Measurements from ENCODE around the gene RSAD2. TPM values are rescaled to one million over a fixed set of nuclear protein-coding genes. Genes with fewer than 3 reads are reported as not detected.

Gene RSAD2
- total RNA-seq, 2 experiments from 2014 or later: 9.1 to 9.9 TPM

DNA sequence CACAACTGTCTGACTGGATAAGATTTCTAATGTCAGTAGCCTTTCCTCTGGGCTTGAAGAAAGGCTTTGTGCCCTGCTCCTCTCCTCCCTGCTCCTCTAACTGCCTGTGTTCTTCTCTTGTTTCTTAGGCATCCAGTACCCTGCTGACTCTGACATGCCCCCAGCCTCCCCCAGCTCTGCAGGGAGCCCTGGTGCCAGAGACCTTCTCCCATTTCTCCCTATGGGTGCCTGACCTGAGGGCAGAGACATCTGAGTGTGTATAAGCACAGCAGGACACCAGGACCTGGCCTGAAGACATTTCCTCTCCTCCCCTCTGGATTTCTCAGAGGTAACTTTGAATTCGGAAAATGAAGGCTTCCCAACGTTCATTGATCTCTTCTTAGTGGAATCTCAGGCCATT is 63.2 kb downstream of the RSAD2 start:
- H3K9me3 Mint-ChIP-seq: no peaks in the 10 kb centered on the region
- peaks cover 57% of the 10 kb centered on the region for H3K4me1 Mint-ChIP-seq (ENCODE audit: low read depth)
- H3K27ac Mint-ChIP-seq: no peak overlapping the region
- no peak overlapping the region for H3K4me3 Mint-ChIP-seq
- DNase-seq: no peak
- intact Hi-C loops (cut with micrococcal nuclease): no loop called here
- CTCF ChIA-PET: no interaction called here
- H3K36me3 Mint-ChIP-seq (ENCODE audit: low read depth): peaks cover 47% of the 10 kb centered on the region
- H3K27me3 Mint-ChIP-seq (ENCODE audit: low read depth): no peaks in the 10 kb centered on the region

DNA sequence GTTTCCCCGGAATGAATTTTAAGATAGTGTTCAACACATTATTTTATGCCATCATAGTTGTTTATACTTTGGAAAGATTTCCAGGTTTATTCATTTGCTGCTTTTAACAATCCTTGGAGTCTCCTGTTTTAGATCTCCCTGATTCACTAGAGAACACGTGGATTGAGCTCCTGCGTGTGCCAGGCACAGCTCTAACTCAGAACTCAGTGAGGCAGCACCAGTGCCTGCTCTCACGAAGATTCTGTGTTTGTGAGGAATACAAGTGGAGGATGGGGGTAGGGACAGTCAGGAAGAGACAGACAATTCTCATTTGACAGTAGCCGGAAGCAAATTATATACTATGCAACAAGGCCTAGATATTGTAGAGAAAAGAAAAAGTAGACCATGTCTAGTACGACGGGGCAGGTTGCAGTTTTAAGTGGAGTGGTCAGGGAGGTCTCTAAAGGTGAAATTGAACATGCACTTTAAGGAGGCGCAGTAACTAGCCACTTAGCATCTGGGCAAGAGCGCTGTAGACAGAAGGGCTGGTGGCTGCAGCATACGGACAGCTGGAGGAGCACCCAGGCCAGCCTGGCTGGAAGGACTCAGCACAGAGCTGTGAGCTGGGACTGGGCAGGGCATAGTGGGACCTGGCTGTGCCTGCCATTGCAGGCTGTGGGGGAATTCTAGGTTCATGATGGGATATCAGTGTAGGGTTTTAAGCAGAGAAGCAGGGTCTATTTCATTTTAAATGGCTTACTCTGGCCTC is 63.9 kb downstream of the RSAD2 start:
- CTCF ChIA-PET: no interaction called here
- Mint-ChIP-seq H3K27ac (no peak overlapping the region), H3K27me3 (ENCODE audit: low read depth) (no peaks in the 10 kb centered on the region), H3K4me1 (ENCODE audit: low read depth) (peaks cover 52% of the 10 kb centered on the region), H3K36me3 (ENCODE audit: low read depth) (peaks cover 48% of the 10 kb centered on the region), H3K9me3 (no peaks in the 10 kb centered on the region), H3K4me3 (no peak overlapping the region)
- DNase-seq: no peak
- intact Hi-C loops (cut with micrococcal nuclease): no loop called here

DNA sequence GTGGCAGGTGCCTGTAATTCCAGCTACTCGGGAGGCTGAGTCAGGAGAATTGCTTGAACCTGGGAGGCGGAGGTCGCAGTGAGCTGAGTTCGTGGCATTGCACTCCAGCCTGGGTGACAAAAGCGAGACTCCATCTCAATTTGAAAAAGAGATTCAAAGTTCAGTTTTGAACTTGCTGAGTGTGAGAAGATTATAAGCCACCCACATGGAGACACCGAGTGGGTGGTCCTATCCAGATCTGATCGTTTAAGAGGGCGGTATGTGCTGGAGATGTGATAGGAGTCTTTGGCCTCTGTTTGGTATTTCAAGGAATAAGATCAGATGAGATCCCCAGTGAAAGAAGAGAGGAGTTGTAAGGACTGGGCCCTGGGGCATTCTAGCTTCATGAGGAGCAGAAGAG is 65.3 kb downstream of the RSAD2 start:
- Mint-ChIP-seq H3K9me3 (no peaks in the 10 kb centered on the region), H3K27ac (no peak overlapping the region), H3K4me1 (ENCODE audit: low read depth) (peaks cover 42% of the 10 kb centered on the region), H3K4me3 (no peak overlapping the region), H3K36me3 (ENCODE audit: low read depth) (peaks cover 46% of the 10 kb centered on the region), H3K27me3 (ENCODE audit: low read depth) (no peaks in the 10 kb centered on the region)
- CTCF ChIA-PET: no interaction called here
- no peak for DNase-seq
- intact Hi-C loops (cut with micrococcal nuclease): no loop called here

DNA sequence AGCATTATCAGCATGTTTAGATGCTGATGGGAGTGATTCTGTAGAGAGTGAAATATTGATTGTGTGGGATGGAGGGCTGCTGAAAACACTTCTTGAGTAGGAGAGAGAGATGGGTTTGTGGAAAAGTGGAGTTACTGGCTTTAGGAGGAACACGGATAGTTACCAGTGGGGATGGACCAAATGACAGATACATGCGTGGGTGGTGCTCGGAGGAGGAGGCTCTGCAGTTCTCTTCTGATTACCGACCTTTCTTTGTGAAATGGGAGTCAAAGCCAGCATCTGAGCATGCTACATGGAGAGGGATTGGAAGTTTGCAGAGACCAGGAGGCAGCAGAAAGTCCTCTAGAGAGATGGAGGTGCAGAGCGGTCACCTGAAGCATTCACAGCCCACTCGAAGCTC is 65.9 kb downstream of the RSAD2 start:
- CTCF ChIA-PET: interaction anchor here (0.6 kb wide), 1 partner anchor 14 kb away, joined by 3 read pairs; no protein-coding TSS in a partner anchor
- no peak overlapping the region for H3K27ac Mint-ChIP-seq
- DNase-seq: no peak
- peaks cover 48% of the 10 kb centered on the region for H3K36me3 Mint-ChIP-seq (ENCODE audit: low read depth)
- peaks cover 47% of the 10 kb centered on the region for H3K4me1 Mint-ChIP-seq (ENCODE audit: low read depth)
- no peaks in the 10 kb centered on the region for H3K9me3 Mint-ChIP-seq
- no peaks in the 10 kb centered on the region for H3K27me3 Mint-ChIP-seq (ENCODE audit: low read depth)
- no peak overlapping the region for H3K4me3 Mint-ChIP-seq
- intact Hi-C loops (cut with micrococcal nuclease): no loop called here

DNA sequence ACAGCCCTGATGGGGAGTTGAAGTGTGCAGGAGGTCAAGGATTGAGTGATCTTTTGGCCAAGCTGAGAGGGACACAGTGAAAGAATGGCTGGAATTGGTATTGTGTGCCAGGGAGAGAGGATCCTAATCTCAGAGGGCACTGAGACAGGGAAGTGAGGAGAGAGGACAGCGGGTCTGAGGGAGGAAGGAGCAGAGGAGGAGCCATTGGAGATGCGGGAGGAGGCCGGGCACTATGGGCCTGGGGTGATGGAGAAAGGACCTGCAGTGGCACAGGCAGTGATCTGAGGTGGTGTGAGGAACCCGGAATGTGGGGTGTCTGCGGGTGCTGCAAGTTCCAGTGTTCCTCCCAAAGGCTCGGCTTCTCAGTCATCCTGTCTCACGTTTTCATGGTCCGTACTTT is 66.4 kb downstream of the RSAD2 start:
- peaks cover 45% of the 10 kb centered on the region for H3K4me1 Mint-ChIP-seq (ENCODE audit: low read depth)
- H3K27ac Mint-ChIP-seq: no peak overlapping the region
- intact Hi-C loops (cut with micrococcal nuclease): no loop called here
- H3K27me3 Mint-ChIP-seq (ENCODE audit: low read depth): no peaks in the 10 kb centered on the region
- no peaks in the 10 kb centered on the region for H3K9me3 Mint-ChIP-seq
- CTCF ChIA-PET: interaction anchor here (0.6 kb wide), 1 partner anchor 15 kb away, joined by 3 read pairs; no protein-coding TSS in a partner anchor
- no peak overlapping the region for H3K4me3 Mint-ChIP-seq
- DNase-seq: no peak
- peaks cover 50% of the 10 kb centered on the region for H3K36me3 Mint-ChIP-seq (ENCODE audit: low read depth)

DNA sequence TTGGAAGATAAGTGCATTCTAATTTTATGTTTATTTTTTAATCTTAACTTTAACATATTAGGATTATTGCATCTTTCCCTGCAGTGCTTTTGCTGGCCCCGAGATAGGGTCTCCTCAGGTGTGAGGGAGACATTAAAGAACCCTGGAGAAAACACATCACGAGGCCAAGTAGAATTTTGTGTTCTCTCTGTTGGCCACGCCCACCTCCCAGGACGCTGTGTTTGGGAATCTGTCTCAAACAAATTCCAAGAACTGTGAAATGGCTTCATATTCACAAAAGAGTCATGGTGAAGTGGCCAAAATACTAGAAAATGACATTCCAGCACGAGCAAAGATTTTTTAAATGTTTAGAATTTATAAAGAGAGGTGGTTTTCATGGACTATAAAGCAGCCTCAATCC is 67.0 kb downstream of the RSAD2 start:
- H3K36me3 Mint-ChIP-seq (ENCODE audit: low read depth): peaks cover 51% of the 10 kb centered on the region
- H3K4me1 Mint-ChIP-seq (ENCODE audit: low read depth): peaks cover 41% of the 10 kb centered on the region
- intact Hi-C loops (cut with micrococcal nuclease): no loop called here
- H3K27me3 Mint-ChIP-seq (ENCODE audit: low read depth): no peaks in the 10 kb centered on the region
- CTCF ChIA-PET: interaction anchor here (0.7 kb wide), 1 partner anchor 33 kb away, joined by 4 read pairs; no protein-coding TSS in a partner anchor
- no peaks in the 10 kb centered on the region for H3K9me3 Mint-ChIP-seq
- H3K4me3 Mint-ChIP-seq: no peak overlapping the region
- no peak for DNase-seq
- no peak overlapping the region for H3K27ac Mint-ChIP-seq

DNA sequence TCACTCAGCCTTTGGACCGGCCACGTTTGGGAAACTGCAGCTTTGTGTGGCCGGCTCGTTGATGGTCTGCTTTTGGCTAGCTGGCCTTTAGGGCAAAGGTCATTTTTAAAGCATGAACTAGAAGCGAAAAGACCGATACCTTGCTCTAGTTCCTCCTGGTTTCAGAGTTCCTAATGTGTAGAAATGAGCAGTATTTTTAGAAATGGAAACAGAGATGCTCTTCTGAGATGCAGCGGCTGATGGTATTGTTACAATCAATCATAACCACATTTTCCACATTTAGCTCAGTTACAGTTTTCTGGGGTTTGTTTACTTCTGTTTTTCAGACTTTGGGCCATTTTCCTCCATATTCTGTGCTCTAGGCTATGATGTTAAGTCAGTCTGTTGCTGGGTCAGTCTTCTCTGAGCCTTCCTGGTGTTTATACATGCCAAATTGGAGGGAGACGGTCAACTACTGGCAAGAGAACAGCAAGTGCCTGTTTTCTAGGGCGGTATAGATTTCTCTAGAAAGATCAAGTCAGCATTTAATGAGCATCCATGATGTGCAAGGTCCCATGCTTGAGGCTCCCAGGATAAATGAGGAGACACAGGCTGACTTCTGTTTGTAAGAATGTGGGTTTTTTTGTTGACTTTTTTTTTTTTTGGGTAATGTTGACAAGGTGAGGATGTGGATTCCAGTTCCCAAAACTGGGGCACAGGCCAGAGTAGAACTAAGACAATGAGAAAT is 67.7 kb downstream of the RSAD2 start:
- H3K36me3 Mint-ChIP-seq (ENCODE audit: low read depth): peaks cover 51% of the 10 kb centered on the region

DNA sequence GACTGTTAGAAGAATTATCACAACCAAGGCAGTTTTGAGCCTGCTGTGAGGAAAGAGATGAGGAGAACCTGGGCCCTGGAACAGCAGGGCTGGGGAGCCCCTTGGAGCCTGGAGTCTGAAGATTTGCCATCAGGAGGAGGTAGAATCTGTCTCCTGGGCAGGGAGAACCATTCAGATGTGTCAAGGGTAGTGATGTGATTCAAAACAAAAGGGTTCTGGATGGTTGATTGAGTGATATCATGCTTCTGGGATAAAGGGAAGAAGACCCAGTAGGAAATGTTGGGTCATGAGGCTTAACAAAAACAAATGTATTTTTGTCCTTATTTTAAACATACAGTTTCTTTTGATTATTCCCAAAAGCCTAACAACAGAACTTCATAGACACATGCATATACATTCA is 68.2 kb downstream of the RSAD2 start:
- Mint-ChIP-seq H3K27ac (no peak overlapping the region), H3K9me3 (no peaks in the 10 kb centered on the region), H3K36me3 (ENCODE audit: low read depth) (peaks cover 49% of the 10 kb centered on the region), H3K27me3 (ENCODE audit: low read depth) (no peaks in the 10 kb centered on the region), H3K4me3 (no peak overlapping the region), H3K4me1 (ENCODE audit: low read depth) (peaks cover 50% of the 10 kb centered on the region)
- no peak for DNase-seq
- intact Hi-C loops (cut with micrococcal nuclease): loop anchor here (5.0 kb wide), 1 partner anchor 49 kb away; no protein-coding TSS in a partner anchor
- CTCF ChIA-PET: interaction anchor here (1.0 to 1.8 kb wide), 4 partner anchors 11 to 99 kb away, joined by 3 to 5 read pairs (median 4); no protein-coding TSS in a partner anchor

More for the DNA sequence above, 67.7 kb downstream of the RSAD2 start:
- Mint-ChIP-seq H3K4me3 (no peak overlapping the region), H3K27ac (no peak overlapping the region), H3K27me3 (ENCODE audit: low read depth) (no peaks in the 10 kb centered on the region), H3K4me1 (ENCODE audit: low read depth) (peaks cover 44% of the 10 kb centered on the region), H3K9me3 (no peaks in the 10 kb centered on the region)
- intact Hi-C loops (cut with micrococcal nuclease): loop anchor here (5.0 kb wide), 1 partner anchor 48 kb away; no protein-coding TSS in a partner anchor
- DNase-seq: no peak
- CTCF ChIA-PET: interaction anchor here (0.7 to 1.8 kb wide), 3 partner anchors 12 to 99 kb away, joined by 3 to 5 read pairs (median 4); no protein-coding TSS in a partner anchor

DNA sequence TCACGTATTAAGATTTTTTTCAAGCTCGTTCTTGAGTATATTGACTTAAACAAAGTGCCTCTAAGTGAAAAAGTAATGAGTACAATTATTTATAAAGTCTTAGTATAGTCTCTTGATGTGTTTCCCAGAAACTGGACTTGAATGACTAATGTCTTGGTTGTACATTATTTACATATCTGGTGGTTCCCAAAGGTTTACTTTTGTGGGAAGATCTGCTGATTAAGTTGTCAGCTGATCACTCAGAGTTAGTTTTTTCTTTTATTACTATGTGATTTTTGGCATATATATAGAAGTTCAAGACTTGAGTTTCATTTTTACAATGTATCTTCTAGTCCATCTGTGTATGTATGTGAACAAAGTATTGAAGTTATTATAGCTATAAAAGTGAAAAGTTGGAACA is 69.1 kb downstream of the RSAD2 start:
- intact Hi-C loops (cut with micrococcal nuclease): loop anchor here (5.0 kb wide), 1 partner anchor 49 kb away; no protein-coding TSS in a partner anchor
- no peak overlapping the region for H3K27ac Mint-ChIP-seq
- peaks cover 40% of the 10 kb centered on the region for H3K36me3 Mint-ChIP-seq (ENCODE audit: low read depth)
- H3K4me1 Mint-ChIP-seq (ENCODE audit: low read depth): peaks cover 55% of the 10 kb centered on the region
- no peak overlapping the region for H3K4me3 Mint-ChIP-seq
- H3K27me3 Mint-ChIP-seq (ENCODE audit: low read depth): no peaks in the 10 kb centered on the region
- CTCF ChIA-PET: interaction anchor here (1.0 to 1.8 kb wide), 6 partner anchors 10 to 98 kb away, joined by 3 to 5 read pairs (median 4); no protein-coding TSS in a partner anchor
- no peaks in the 10 kb centered on the region for H3K9me3 Mint-ChIP-seq
- no peak for DNase-seq

Other genes with a start within 250 kb of the RSAD2 start
- 1 to 10 TPM; 7.2 to 7.7 TPM for gene CMPK2, start 11.9 kb upstream of the RSAD2 start, total RNA-seq
- 10 to 100 TPM; 49.0 to 50.6 TPM for gene RNF144A, start 39.6 kb downstream of the RSAD2 start, total RNA-seq